HepG2 (cell line): ENCODE results near the gene MBOAT7. TPM values are rescaled to one million over a fixed set of nuclear protein-coding genes. Genes with fewer than 3 reads are reported as not detected.

Experiments
- CREM ChIP-seq, 2 experiments: sonication (generic) in 1 of 2; formaldehyde crosslinking in 1 of 2; IDR thresholded peaks; 2 replicates each; pipeline versions ENCODE4 v1.4.0 to v1.6.1; 2016 to 2020; ENCODE audit warnings: antibody characterized with exemption in 1 of 2, mild to moderate bottlenecking in 1 of 2, missing genetic modification reagents in 1 of 2
- GATAD2A ChIP-seq: IDR thresholded peaks from 2 replicates; pipeline ENCODE4 v1.6.1; 2016
- HCFC1 ChIP-seq: fragments of 150-350 bp; IDR thresholded peaks from 2 replicates; pipeline ENCODE4 v1.6.1; 2014; ENCODE audit warnings: low read depth, low read length
- HOXA3 ChIP-seq: sonication (generic); formaldehyde crosslinking; IDR thresholded peaks from 2 replicates; pipeline ENCODE4 v1.5.0; 2020; ENCODE audit warnings: missing genetic modification reagents
- IKZF4 ChIP-seq: sonication (generic); formaldehyde crosslinking; IDR thresholded peaks from 2 replicates; pipeline ENCODE4 v1.5.1; 2020; ENCODE audit warnings: borderline replicate concordance, mild to moderate bottlenecking, low read depth, missing genetic modification reagents; ENCODE audit errors: not compliant biosample characterization
- KDM3A ChIP-seq: IDR thresholded peaks from 2 replicates; pipeline ENCODE4 v1.6.1; 2018; ENCODE audit warnings: low read depth, missing compliant biosample characterization
- KDM4B ChIP-seq: sonication (generic); formaldehyde crosslinking; IDR thresholded peaks from 2 replicates; pipeline ENCODE4 v1.4.0; 2020; ENCODE audit warnings: missing genetic modification reagents
- MEF2D ChIP-seq: sonication (generic); formaldehyde crosslinking; IDR thresholded peaks from 2 replicates; pipeline ENCODE4 v1.5.1; 2020; ENCODE audit warnings: mild to moderate bottlenecking, missing genetic modification reagents
- MLX ChIP-seq: IDR thresholded peaks from 2 replicates; pipeline ENCODE4 v1.6.1; 2016
- MYNN ChIP-seq: sonication (generic); formaldehyde crosslinking; IDR thresholded peaks from 2 replicates; pipeline ENCODE4 v1.4.0; 2020; ENCODE audit warnings: mild to moderate bottlenecking, low read depth, missing genetic modification reagents
- NFATC3 ChIP-seq: sonication (generic); formaldehyde crosslinking; IDR thresholded peaks from 2 replicates; pipeline ENCODE4 v1.5.1; 2020; ENCODE audit warnings: mild to moderate bottlenecking, missing genetic modification reagents
- RFXAP ChIP-seq: sonication (generic); formaldehyde crosslinking; IDR thresholded peaks from 2 replicates; pipeline ENCODE4 v1.4.0; 2020; ENCODE audit warnings: missing genetic modification reagents, borderline replicate concordance
- RXRB ChIP-seq: IDR thresholded peaks from 2 replicates; pipeline ENCODE4 v1.6.1; 2016; ENCODE audit warnings: borderline replicate concordance, missing genetic modification reagents, missing compliant biosample characterization
- SALL1 ChIP-seq: sonication (generic); formaldehyde crosslinking; IDR thresholded peaks from 2 replicates; pipeline ENCODE4 v1.8.0; 2022; ENCODE audit warnings: mild to moderate bottlenecking, missing genetic modification reagents
- SRSF9 ChIP-seq: fragments of 200-400 bp; formaldehyde crosslinking; IDR thresholded peaks from 2 replicates; pipeline ENCODE4 v1.6.1; 2018; ENCODE audit warnings: borderline replicate concordance, mild to moderate bottlenecking, low read depth, low read length; ENCODE audit not compliant: insufficient read depth, poor library complexity, severe bottlenecking
- ZC3H13 ChIP-seq: sonication (generic); formaldehyde crosslinking; IDR thresholded peaks from 2 replicates; pipeline ENCODE4 v1.8.1; 2023; ENCODE audit warnings: mild to moderate bottlenecking, missing genetic modification reagents, moderate library complexity
- ZFX ChIP-seq: sonication (generic); formaldehyde crosslinking; IDR thresholded peaks from 2 replicates; pipeline ENCODE4 v1.4.0; 2020; ENCODE audit warnings: mild to moderate bottlenecking, low read depth, missing genetic modification reagents, moderate library complexity
- ZNF251 ChIP-seq: sonication (generic); formaldehyde crosslinking; IDR thresholded peaks from 2 replicates; pipeline ENCODE4 v1.9.0; 2021; ENCODE audit warnings: mild to moderate bottlenecking, missing genetic modification reagents
- ZNF335 ChIP-seq: sonication (generic); formaldehyde crosslinking; IDR thresholded peaks from 2 replicates; pipeline ENCODE4 v1.4.0; 2020; ENCODE audit warnings: missing genetic modification reagents
- ZNF772 ChIP-seq: sonication (generic); formaldehyde crosslinking; IDR thresholded peaks from 2 replicates; pipeline ENCODE4 v1.5.0; 2020; ENCODE audit warnings: mild to moderate bottlenecking, missing genetic modification reagents
- polyA plus RNA-seq, 8 experiments: library from polyadenylated mRNA; depleted of rRNA in 3 of 8; stranded (reverse) in 7 of 8; unstranded in 1 of 8; fragments of >200 nt; fragmentation: Illumina TruSeq in 4 of 8; extraction: Trizol in 4 of 8; gene quantifications; 2 replicates each; pipeline versions ENCODE4 v1.2.1 to v1.2.3, GENCODE V29; 2011 to 2016; ENCODE audit warnings: low read depth in 4 of 8, missing spikeins in 1 of 8, mixed read lengths in 1 of 8; ENCODE audit not compliant: insufficient read depth in 1 of 8
- total RNA-seq, 5 experiments: library from RNA; depleted of rRNA; stranded (reverse); fragments of >200 nt; fragmentation: Illumina TruSeq; extraction: Trizol; gene quantifications; 2 replicates each; pipeline ENCODE4 v1.2.3, GENCODE V29; 2016; ENCODE audit warnings: low read depth in 1 of 5
- TF ChIP-seq, protein P1 (sequence below): sonication (generic); formaldehyde crosslinking; IDR thresholded peaks from 2 replicates; pipeline ENCODE4 v1.4.0; 2020; ENCODE audit warnings: missing genetic modification reagents
- TF ChIP-seq, protein P2 (sequence below): sonication (generic); formaldehyde crosslinking; IDR thresholded peaks from 2 replicates; pipeline ENCODE4 v1.8.1; 2023; ENCODE audit warnings: mild to moderate bottlenecking, missing genetic modification reagents, borderline replicate concordance
- TF ChIP-seq, protein P3 (sequence below): sonication (generic); formaldehyde crosslinking; IDR thresholded peaks from 2 replicates; pipeline ENCODE4 v1.4.0; 2020; ENCODE audit warnings: missing genetic modification reagents

The MBOAT7 gene
- total and polyA plus RNA-seq, 2 of the 13 experiments (the other 11 are each of a cell fraction or from before 2014, with no cell fraction given): 22.2 to 25.5 TPM

GRCh38 chr19:54231077-54231931 is 41.9 kb upstream of the MBOAT7 start (continued):
- TF ChIP-seq, protein P1, sequence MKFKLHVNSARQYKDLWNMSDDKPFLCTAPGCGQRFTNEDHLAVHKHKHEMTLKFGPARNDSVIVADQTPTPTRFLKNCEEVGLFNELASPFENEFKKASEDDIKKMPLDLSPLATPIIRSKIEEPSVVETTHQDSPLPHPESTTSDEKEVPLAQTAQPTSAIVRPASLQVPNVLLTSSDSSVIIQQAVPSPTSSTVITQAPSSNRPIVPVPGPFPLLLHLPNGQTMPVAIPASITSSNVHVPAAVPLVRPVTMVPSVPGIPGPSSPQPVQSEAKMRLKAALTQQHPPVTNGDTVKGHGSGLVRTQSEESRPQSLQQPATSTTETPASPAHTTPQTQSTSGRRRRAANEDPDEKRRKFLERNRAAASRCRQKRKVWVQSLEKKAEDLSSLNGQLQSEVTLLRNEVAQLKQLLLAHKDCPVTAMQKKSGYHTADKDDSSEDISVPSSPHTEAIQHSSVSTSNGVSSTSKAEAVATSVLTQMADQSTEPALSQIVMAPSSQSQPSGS (CRISPR knock-in tag): peak; percentile 60; the same call in 1 of the 2 replicates
- TF ChIP-seq SRSF9 (no peak), HCFC1 (peak; percentile 25), KDM3A (CRISPR knock-in tag) (peak; percentile 68; the same call in 1 of the 2 replicates), ZNF772 (CRISPR knock-in tag) (0 out of 2 replicates have a peak, but pooled peaks have one; percentile 41), GATAD2A (CRISPR knock-in tag) (peak; percentile 26; the same call in 1 of the 2 replicates), KDM4B (CRISPR knock-in tag) (peak; percentile 25; the same call in 1 of the 2 replicates), ZNF335 (no peak), RXRB (peak; percentile 56; the same call in 1 of the 2 replicates), SALL1 (CRISPR knock-in tag) (peak; percentile 62), ZFX (CRISPR knock-in tag) (peak; percentile 15; the same call in 1 of the 2 replicates), IKZF4 (CRISPR knock-in tag) (no peak), NFATC3 (CRISPR knock-in tag) (no peak), HOXA3 (CRISPR knock-in tag) (0 out of 2 replicates have a peak, but pooled peaks have one; percentile 27), MYNN (no peak), MLX (CRISPR knock-in tag) (0 out of 2 replicates have a peak, but pooled peaks have one; percentile 17), RFXAP (0 out of 2 replicates have a peak, but pooled peaks have one; percentile 5), MEF2D (CRISPR knock-in tag) (peak; percentile 46; the same call in 1 of the 2 replicates), ZC3H13 (0 out of 2 replicates have a peak, but pooled peaks have one; percentile 65), CREM (IDR thresholded peaks at IDR 0.05) (peak; percentile 37; the same call in 1 of the 2 replicates), CREM (CRISPR knock-in tag; IDR thresholded peaks at IDR 0.05) (no peak), ZNF251 (0 out of 2 replicates have a peak, but pooled peaks have one; percentile 83)
- TF ChIP-seq, protein P2, sequence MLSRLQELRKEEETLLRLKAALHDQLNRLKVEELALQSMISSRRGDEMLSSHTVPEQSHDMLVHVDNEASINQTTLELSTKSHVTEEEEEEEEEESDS (CRISPR knock-in tag): no peak
- TF ChIP-seq, protein P3, sequence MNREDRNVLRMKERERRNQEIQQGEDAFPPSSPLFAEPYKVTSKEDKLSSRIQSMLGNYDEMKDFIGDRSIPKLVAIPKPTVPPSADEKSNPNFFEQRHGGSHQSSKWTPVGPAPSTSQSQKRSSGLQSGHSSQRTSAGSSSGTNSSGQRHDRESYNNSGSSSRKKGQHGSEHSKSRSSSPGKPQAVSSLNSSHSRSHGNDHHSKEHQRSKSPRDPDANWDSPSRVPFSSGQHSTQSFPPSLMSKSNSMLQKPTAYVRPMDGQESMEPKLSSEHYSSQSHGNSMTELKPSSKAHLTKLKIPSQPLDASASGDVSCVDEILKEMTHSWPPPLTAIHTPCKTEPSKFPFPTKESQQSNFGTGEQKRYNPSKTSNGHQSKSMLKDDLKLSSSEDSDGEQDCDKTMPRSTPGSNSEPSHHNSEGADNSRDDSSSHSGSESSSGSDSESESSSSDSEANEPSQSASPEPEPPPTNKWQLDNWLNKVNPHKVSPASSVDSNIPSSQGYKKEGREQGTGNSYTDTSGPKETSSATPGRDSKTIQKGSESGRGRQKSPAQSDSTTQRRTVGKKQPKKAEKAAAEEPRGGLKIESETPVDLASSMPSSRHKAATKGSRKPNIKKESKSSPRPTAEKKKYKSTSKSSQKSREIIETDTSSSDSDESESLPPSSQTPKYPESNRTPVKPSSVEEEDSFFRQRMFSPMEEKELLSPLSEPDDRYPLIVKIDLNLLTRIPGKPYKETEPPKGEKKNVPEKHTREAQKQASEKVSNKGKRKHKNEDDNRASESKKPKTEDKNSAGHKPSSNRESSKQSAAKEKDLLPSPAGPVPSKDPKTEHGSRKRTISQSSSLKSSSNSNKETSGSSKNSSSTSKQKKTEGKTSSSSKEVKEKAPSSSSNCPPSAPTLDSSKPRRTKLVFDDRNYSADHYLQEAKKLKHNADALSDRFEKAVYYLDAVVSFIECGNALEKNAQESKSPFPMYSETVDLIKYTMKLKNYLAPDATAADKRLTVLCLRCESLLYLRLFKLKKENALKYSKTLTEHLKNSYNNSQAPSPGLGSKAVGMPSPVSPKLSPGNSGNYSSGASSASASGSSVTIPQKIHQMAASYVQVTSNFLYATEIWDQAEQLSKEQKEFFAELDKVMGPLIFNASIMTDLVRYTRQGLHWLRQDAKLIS: no peak
